Left lung (tissue), 10 donors: ENCODE measurements around the gene JADE2. TPM values are rescaled to one million over a fixed set of nuclear protein-coding genes. Genes with fewer than 3 reads are reported as not detected.
A peak's percentile ranks its signal among the peaks of the same experiment; 100 is the strongest.

Experiments used
- ATAC-seq: fragments of 200-7000 bp; cut with Tn5 transposase; one replicate; pipeline ENCODE4 v1.9.1; 2020; ENCODE audit warnings: moderate library complexity
- DNase-seq, 4 donors: peaks; one replicate each; pipeline ENCODE4 v3.0.0-alpha.2; 2013 to 2020
- H3K27ac ChIP-seq, 2 donors: fragments of 200-600 bp; sonication (generic) in 1 of 2; one replicate each; pipeline versions ENCODE4 v1.5.0 to v1.8.0; 2020 to 2021
- H3K27me3 ChIP-seq, 2 donors: fragments of 200-600 bp; sonication (generic) in 1 of 2; one replicate each; pipeline versions ENCODE4 v1.5.0 to v1.8.0; 2020 to 2021
- H3K36me3 ChIP-seq, 2 donors: fragments of 200-600 bp; sonication (generic) in 1 of 2; one replicate each; pipeline versions ENCODE4 v1.5.0 to v1.8.0; 2020 to 2021
- H3K4me1 ChIP-seq, 2 donors: fragments of 200-600 bp; one replicate each; pipeline ENCODE4 v1.8.0; 2021
- H3K4me3 ChIP-seq, 2 donors: fragments of 200-600 bp; sonication (generic) in 1 of 2; one replicate each; pipeline versions ENCODE4 v1.5.0 to v1.8.0; 2020 to 2021; ENCODE audit warnings: mild to moderate bottlenecking in 1 of 2
- H3K9me3 ChIP-seq, 2 donors: fragments of 200-600 bp; sonication (generic) in 1 of 2; one replicate each; pipeline versions ENCODE4 v1.5.0 to v1.8.0; 2020 to 2021
- CTCF ChIP-seq, 2 donors: fragments of 200-600 bp; sonication (generic) in 1 of 2; IDR thresholded peaks; one replicate each; pipeline versions ENCODE4 v1.5.0 to v1.8.0; 2021; ENCODE audit warnings: antibody characterized with exemption in 2 of 2
- intact Hi-C, 2 donors: fragments of 100-400 bp; cut with DNase I; formaldehyde crosslinking; loops; one replicate each; pipeline versions ENCODE4 v1.11.2 to v1.14.2; 2022
- polyA plus RNA-seq, 6 donors: library from polyadenylated mRNA; unstranded; fragments of 120-200 nt; gene quantifications; one replicate each; pipeline ENCODE4 v1.2.1, GENCODE V29; 2013; ENCODE audit not compliant: insufficient read length in 6 of 6
- total RNA-seq, 2 donors: library from RNA; stranded (reverse); fragmentation: NEBNext Ultra II Directional; extraction: Animal tissue kit (Norgen Biotek cat#: 25700); gene quantifications; one replicate each; pipeline ENCODE4 v1.2.1, GENCODE V29; 2021
- donor health status: DM: no; HTN: yes; CAD: no.
- donor health status: DM: no; HTN: no; CAD: no.

JADE2 gene
- total and polyA plus RNA-seq, 8 donors, result 13.5 to 51.1 (median 17.3) TPM

- Histone ChIP-seq H3K27me3 (no peaks in the 10 kb centered on the region), H3K4me1 (peaks cover 21 to 51% of the 10 kb centered on the region in 2 donors), H3K4me3 (no peak overlapping the region), H3K27ac (peak overlapping the region; percentile 83 to 84), H3K9me3 (no peaks in the 10 kb centered on the region), H3K36me3 (no peaks in the 10 kb centered on the region)
- DNase-seq (no peak), ATAC-seq (no peak)
- no peak for TF ChIP-seq CTCF (IDR thresholded peaks at IDR 0.05)
- intact Hi-C loops, result no loop called here
Observed at GRCh38 chr5:134503937-134504437, 21.5 kb upstream of the JADE2 start.

- intact Hi-C loops, result no loop called here
- ATAC-seq (no peak), DNase-seq (peak in 1 of 4 donors; percentile 22)
- Histone ChIP-seq H3K4me1 (peaks cover 21 to 51% of the 10 kb centered on the region in 2 donors), H3K4me3 (no peak overlapping the region), H3K27ac (peak overlapping the region in 1 of 2 donors; percentile 83), H3K9me3 (no peaks in the 10 kb centered on the region), H3K36me3 (no peaks in the 10 kb centered on the region), H3K27me3 (no peaks in the 10 kb centered on the region)
- no peak for TF ChIP-seq CTCF (IDR thresholded peaks at IDR 0.05)
Observed at GRCh38 chr5:134504629-134505300, 20.7 kb upstream of the JADE2 start.

- H3K27me3 ChIP-seq, result no peaks in the 10 kb centered on the region
- peaks cover 21 to 53% of the 10 kb centered on the region in 2 donors for H3K4me1 ChIP-seq
- H3K27ac ChIP-seq, result peak overlapping the region; percentile 48 to 58
- peak in 3 of 4 donors; percentile 27 to 86 (median 81) for DNase-seq
- no peaks in the 10 kb centered on the region for H3K9me3 ChIP-seq
- H3K4me3 ChIP-seq, result no peak overlapping the region
- ATAC-seq, result peak; percentile 89
- intact Hi-C loops, result no loop called here
- no peaks in the 10 kb centered on the region for H3K36me3 ChIP-seq
- no peak for TF ChIP-seq CTCF (IDR thresholded peaks at IDR 0.05)
Observed at GRCh38 chr5:134506054-134507039, 19.1 kb upstream of the JADE2 start.

- Histone ChIP-seq H3K4me1 (peaks cover 29 to 61% of the 10 kb centered on the region in 2 donors), H3K36me3 (no peaks in the 10 kb centered on the region), H3K9me3 (no peaks in the 10 kb centered on the region), H3K27me3 (no peaks in the 10 kb centered on the region), H3K4me3 (no peak overlapping the region), H3K27ac (peak overlapping the region in 1 of 2 donors; percentile 58)
- ATAC-seq (no peak), DNase-seq (no peak)
- intact Hi-C loops, result no loop called here
- no peak for TF ChIP-seq CTCF (IDR thresholded peaks at IDR 0.05)
Observed at GRCh38 chr5:134507452-134507851, 18.0 kb upstream of the JADE2 start.
